ENCODE data around the gene CFAP299.

Gene CFAP299

DNA sequence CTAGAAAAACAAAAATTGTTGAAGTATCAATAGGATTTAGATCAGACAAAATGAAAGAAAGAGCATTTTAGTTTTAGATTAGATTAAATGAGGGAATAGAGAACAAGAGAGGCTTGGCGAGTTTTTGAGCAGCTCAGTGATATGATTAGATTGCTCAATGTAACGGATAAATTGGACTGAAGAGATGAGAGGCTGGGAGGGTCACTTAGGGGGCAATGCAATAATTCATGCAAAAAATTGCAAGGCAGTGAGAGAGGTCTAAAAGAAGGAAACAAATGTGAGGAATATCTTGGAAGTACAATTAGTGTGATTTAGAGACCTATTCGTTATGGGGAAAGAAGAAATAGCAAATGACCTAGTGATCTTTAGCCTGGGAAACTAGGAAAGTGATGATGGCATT is 644.7 kb downstream of the CFAP299 start:
- DNase-seq: no peak

GRCh38 chr4:80986011-80986410 is 650.5 kb downstream of the CFAP299 start:
- DNase-seq: no peak

GRCh38 chr4:80989921-80990544 is 654.5 kb downstream of the CFAP299 start:
- no peak for DNase-seq

GRCh38 chr4:80990851-80991250 is 655.3 kb downstream of the CFAP299 start:
- DNase-seq: no peak

- DNase-seq: no peak
These were observed 664.4 kb downstream of the CFAP299 start for GRCh38 chr4:80999943-81000342.

GRCh38 chr4:81003597-81004111 is 668.1 kb downstream of the CFAP299 start:
- DNase-seq: no peak

GRCh38 chr4:81007417-81007816 is 671.9 kb downstream of the CFAP299 start:
- DNase-seq: no peak
